Measurements from ENCODE around the gene MAPK7. TPM values are rescaled to one million over a fixed set of nuclear protein-coding genes. Genes with fewer than 3 reads are reported as not detected.

MAPK7 gene
- total and polyA plus RNA-seq, 3 donors from 2014 or later, result 49.7 to 65.4 (median 54.1) TPM

DNA sequence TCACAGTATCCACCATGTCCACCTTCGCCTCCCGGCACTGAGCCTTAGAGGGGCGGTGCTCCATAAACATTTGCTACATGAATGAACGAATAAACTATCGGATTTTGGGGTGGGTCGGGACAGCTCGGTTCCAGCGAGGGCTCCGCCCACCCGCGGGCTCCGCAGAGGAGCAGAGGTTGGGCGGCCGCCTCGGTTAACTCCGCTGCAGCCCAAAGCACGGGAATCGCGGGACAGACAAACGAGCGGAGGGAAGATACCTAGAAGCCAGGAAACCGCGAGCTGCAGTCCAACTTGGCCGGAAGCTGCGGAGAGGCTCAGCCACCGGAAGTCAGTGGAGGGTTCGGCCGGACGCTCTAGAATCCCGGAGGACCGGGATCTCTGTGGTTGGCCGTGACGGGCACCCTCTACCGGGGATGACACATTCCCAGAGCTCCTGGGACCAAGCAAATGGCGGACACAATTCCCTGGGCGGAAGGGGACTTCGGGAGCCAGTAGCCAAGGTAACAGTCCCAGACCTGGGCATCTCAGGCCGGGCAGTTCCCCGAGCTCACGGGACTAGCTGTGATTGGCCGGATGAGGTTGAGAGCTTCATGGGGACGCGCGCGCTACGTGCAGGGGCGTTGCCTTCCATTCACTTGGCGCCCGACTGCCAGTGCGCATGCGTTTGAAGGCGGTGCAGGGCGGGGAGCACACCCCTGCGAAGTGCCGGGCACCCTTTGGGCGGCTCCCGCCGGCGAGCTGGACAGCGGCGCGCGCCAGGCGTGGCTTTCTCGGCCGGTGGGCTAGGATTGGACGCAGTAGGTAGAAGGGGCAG, 489 bp upstream of the MAPK7 start:
- 0 to 1% methylated on average over 27 to 67 of the region's 67 CpGs for WGBS, 2 donors
- DNase-seq, result peak; percentile 99
- TF ChIP-seq, protein P1, sequence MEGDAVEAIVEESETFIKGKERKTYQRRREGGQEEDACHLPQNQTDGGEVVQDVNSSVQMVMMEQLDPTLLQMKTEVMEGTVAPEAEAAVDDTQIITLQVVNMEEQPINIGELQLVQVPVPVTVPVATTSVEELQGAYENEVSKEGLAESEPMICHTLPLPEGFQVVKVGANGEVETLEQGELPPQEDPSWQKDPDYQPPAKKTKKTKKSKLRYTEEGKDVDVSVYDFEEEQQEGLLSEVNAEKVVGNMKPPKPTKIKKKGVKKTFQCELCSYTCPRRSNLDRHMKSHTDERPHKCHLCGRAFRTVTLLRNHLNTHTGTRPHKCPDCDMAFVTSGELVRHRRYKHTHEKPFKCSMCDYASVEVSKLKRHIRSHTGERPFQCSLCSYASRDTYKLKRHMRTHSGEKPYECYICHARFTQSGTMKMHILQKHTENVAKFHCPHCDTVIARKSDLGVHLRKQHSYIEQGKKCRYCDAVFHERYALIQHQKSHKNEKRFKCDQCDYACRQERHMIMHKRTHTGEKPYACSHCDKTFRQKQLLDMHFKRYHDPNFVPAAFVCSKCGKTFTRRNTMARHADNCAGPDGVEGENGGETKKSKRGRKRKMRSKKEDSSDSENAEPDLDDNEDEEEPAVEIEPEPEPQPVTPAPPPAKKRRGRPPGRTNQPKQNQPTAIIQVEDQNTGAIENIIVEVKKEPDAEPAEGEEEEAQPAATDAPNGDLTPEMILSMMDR (IDR thresholded peaks at IDR 0.05), result no peak
- TF ChIP-seq POLR2A (IDR thresholded peaks at IDR 0.05), result no peak
- Histone ChIP-seq H3K9me3 (no peaks in the 10 kb centered on the region), H3K36me3 (ENCODE audit: low read depth, missing control alignments) (no peaks in the 10 kb centered on the region), H3K4me3 (peak overlapping the region; percentile 75 to 86), H3K4me1 (peaks cover 9% of the 10 kb centered on the region), H3K27me3 (no peaks in the 10 kb centered on the region), H3K27ac (peak overlapping the region; percentile 77 to 96)
- intact Hi-C loops (cut with DNase I; ENCODE audit: low total_unique reads), result no loop called here

DNA sequence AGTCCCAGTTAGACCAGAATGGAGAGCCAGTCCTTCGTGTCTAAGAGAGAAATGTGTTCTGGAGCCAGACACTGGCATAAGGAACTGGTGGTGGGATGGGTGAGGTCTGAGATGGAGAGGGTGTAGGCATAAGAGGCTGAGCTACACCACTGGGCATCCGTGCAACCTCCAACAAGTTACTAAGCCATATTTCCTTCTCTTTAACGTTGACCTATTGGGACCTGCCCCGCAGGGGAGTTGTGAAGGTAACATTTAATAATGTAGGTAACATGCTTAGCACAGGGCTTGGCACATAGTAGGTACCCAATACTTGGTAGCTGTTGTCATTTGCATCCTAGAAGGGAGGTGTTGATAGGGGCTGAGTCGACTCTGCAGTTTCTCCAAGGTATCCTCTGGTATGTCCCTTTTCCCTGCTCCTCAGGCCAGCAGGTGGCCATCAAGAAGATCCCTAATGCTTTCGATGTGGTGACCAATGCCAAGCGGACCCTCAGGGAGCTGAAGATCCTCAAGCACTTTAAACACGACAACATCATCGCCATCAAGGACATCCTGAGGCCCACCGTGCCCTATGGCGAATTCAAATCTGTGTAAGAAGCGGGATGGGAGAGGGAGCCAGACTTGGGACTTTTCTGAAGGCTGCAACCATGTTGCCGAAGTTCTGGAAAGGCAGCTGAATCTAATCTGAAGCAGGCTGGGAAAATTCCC, 1.2 kb downstream of the MAPK7 start:
- H3K27ac ChIP-seq, result peak overlapping the region; percentile 70 to 77
- no peak for DNase-seq
- intact Hi-C loops (cut with DNase I; ENCODE audit: low total_unique reads), result no loop called here

DNA sequence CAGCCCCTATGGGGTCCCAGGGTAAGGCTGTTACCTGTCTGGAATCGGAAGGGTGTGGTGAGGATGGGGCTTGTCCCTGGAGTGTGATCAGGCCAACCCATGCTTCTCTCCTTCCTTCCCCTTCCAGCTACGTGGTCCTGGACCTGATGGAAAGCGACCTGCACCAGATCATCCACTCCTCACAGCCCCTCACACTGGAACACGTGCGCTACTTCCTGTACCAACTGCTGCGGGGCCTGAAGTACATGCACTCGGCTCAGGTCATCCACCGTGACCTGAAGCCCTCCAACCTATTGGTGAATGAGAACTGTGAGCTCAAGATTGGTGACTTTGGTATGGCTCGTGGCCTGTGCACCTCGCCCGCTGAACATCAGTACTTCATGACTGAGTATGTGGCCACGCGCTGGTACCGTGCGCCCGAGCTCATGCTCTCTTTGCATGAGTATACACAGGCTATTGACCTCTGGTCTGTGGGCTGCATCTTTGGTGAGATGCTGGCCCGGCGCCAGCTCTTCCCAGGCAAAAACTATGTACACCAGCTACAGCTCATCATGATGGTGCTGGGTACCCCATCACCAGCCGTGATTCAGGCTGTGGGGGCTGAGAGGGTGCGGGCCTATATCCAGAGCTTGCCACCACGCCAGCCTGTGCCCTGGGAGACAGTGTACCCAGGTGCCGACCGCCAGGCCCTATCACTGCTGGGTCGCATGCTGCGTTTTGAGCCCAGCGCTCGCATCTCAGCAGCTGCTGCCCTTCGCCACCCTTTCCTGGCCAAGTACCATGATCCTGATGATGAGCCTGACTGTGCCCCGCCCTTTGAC, 2.4 kb downstream of the MAPK7 start:
- no peaks in the 10 kb centered on the region for H3K27me3 ChIP-seq
- no peak for DNase-seq

More for the DNA sequence above, 1.2 kb downstream of the MAPK7 start:
- WGBS, 2 donors, result 77 to 80% methylated on average over 13 of the region's 13 CpGs
- Histone ChIP-seq H3K4me3 (peak overlapping the region; percentile 75 to 86), H3K9me3 (no peaks in the 10 kb centered on the region), H3K36me3 (ENCODE audit: low read depth, missing control alignments) (no peaks in the 10 kb centered on the region), H3K27me3 (no peaks in the 10 kb centered on the region), H3K4me1 (peaks cover 17% of the 10 kb centered on the region)
- TF ChIP-seq, protein P1 (IDR thresholded peaks at IDR 0.05), result no peak
- no peak for TF ChIP-seq POLR2A (IDR thresholded peaks at IDR 0.05)

DNA sequence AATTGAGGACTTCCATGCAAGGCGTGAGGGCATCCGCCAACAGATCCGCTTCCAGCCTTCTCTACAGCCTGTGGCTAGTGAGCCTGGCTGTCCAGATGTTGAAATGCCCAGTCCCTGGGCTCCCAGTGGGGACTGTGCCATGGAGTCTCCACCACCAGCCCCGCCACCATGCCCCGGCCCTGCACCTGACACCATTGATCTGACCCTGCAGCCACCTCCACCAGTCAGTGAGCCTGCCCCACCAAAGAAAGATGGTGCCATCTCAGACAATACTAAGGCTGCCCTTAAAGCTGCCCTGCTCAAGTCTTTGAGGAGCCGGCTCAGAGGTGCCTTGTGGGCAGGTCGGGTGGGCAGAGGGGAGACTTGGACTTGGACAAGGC, 3.1 kb downstream of the MAPK7 start:
- no peaks in the 10 kb centered on the region for H3K36me3 ChIP-seq (ENCODE audit: low read depth, missing control alignments)
- H3K27ac ChIP-seq, result no peak overlapping the region

More for the DNA sequence above, 2.4 kb downstream of the MAPK7 start:
- intact Hi-C loops (cut with DNase I; ENCODE audit: low total_unique reads), result no loop called here
- Histone ChIP-seq H3K4me1 (peaks cover 29% of the 10 kb centered on the region), H3K36me3 (ENCODE audit: low read depth, missing control alignments) (no peaks in the 10 kb centered on the region), H3K27ac (no peak overlapping the region), H3K9me3 (no peaks in the 10 kb centered on the region), H3K4me3 (no peak overlapping the region)
- TF ChIP-seq POLR2A (IDR thresholded peaks at IDR 0.05), result no peak
- TF ChIP-seq, protein P1 (IDR thresholded peaks at IDR 0.05), result no peak
- WGBS, 2 donors, result 95 to 97% methylated on average over 15 to 29 of the region's 29 CpGs

More for the DNA sequence above, 3.1 kb downstream of the MAPK7 start:
- Histone ChIP-seq H3K4me1 (peaks cover 35% of the 10 kb centered on the region), H3K4me3 (no peak overlapping the region), H3K27me3 (no peaks in the 10 kb centered on the region), H3K9me3 (no peaks in the 10 kb centered on the region)
- intact Hi-C loops (cut with DNase I; ENCODE audit: low total_unique reads), result no loop called here
- DNase-seq, result no peak
- no peak for TF ChIP-seq POLR2A (IDR thresholded peaks at IDR 0.05)
- TF ChIP-seq, protein P1 (IDR thresholded peaks at IDR 0.05), result no peak
- 96 to 97% methylated on average over 4 to 7 of the region's 7 CpGs for WGBS, 2 donors
